ENCODE results near the gene ANKRD55.

GRCh38 chr5:56211298-56211865 lies 21.7 kb downstream of the ANKRD55 start:
- TF ChIP-seq WT1 (tag by site-specific recombination; IDR thresholded peaks at IDR 0.05), result no peak
- no peak for TF ChIP-seq CTCF (tag by site-specific recombination; IDR thresholded peaks at IDR 0.05)
- no peak for TF ChIP-seq ZNF350 (tag by site-specific recombination; IDR thresholded peaks at IDR 0.05)
- no peak for TF ChIP-seq ZFP3 (tag by site-specific recombination; IDR thresholded peaks at IDR 0.05; ENCODE audit: low read depth)
- no peak for TF ChIP-seq ZNF707 (tag by site-specific recombination; IDR thresholded peaks at IDR 0.05)
- TF ChIP-seq REPIN1 (tag by site-specific recombination; IDR thresholded peaks at IDR 0.05; ENCODE audit: low read depth), result no peak
- no peak for TF ChIP-seq ZNF202 (tag by site-specific recombination; IDR thresholded peaks at IDR 0.05; ENCODE audit: borderline replicate concordance)
- TF ChIP-seq ZNF121 (tag by site-specific recombination; IDR thresholded peaks at IDR 0.05), result no peak
- TF ChIP-seq KLF16 (tag by site-specific recombination; IDR thresholded peaks at IDR 0.05), result no peak
- no peak for TF ChIP-seq ZNF311 (tag by site-specific recombination; IDR thresholded peaks at IDR 0.05; ENCODE audit: borderline replicate concordance)
- no peak for TF ChIP-seq ZNF174 (tag by site-specific recombination; IDR thresholded peaks at IDR 0.05)
- no peak for TF ChIP-seq ZNF792 (tag by site-specific recombination; IDR thresholded peaks at IDR 0.05)
- TF ChIP-seq, protein P1, sequence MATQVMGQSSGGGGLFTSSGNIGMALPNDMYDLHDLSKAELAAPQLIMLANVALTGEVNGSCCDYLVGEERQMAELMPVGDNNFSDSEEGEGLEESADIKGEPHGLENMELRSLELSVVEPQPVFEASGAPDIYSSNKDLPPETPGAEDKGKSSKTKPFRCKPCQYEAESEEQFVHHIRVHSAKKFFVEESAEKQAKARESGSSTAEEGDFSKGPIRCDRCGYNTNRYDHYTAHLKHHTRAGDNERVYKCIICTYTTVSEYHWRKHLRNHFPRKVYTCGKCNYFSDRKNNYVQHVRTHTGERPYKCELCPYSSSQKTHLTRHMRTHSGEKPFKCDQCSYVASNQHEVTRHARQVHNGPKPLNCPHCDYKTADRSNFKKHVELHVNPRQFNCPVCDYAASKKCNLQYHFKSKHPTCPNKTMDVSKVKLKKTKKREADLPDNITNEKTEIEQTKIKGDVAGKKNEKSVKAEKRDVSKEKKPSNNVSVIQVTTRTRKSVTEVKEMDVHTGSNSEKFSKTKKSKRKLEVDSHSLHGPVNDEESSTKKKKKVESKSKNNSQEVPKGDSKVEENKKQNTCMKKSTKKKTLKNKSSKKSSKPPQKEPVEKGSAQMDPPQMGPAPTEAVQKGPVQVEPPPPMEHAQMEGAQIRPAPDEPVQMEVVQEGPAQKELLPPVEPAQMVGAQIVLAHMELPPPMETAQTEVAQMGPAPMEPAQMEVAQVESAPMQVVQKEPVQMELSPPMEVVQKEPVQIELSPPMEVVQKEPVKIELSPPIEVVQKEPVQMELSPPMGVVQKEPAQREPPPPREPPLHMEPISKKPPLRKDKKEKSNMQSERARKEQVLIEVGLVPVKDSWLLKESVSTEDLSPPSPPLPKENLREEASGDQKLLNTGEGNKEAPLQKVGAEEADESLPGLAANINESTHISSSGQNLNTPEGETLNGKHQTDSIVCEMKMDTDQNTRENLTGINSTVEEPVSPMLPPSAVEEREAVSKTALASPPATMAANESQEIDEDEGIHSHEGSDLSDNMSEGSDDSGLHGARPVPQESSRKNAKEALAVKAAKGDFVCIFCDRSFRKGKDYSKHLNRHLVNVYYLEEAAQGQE (tag by site-specific recombination; IDR thresholded peaks at IDR 0.05), result no peak
- TF ChIP-seq ZNF138 (tag by site-specific recombination; IDR thresholded peaks at IDR 0.05; ENCODE audit: borderline replicate concordance), result no peak

All from HEK293 (cell line).